ENCODE measurements around the gene SIGLEC11. TPM values are rescaled to one million over a fixed set of nuclear protein-coding genes. Genes with fewer than 3 reads are reported as not detected.

The SIGLEC11 gene
- total RNA-seq, 8 experiments from 2014 or later, result 0.09 to 0.13 (median 0.09) TPM; not detected in 5

- 88 to 100% (median 100%) methylated on average over 1 to 6 of the region's 6 CpGs; no CpG with 5 or more reads in 4 of the 10 experiments for WGBS, 10 experiments
- in situ Hi-C loops (cut with MboI; ENCODE audit: low pct_unique_long_range_greater_than_20kb in 2 of 9, low sequenced_read_pairs in 9 of 9, unreplicated experiment in 9 of 9), result no loop called here
- no peak for ATAC-seq (replicated peaks in 6 of 8)
- no peak overlapping the region for H3K27ac ChIP-seq
- peaks cover 0 to 5% of the 10 kb centered on the region in 2 donors for H3K4me1 ChIP-seq (replicated peaks in 1 of 2)
- no peak overlapping the region for H3K4me3 ChIP-seq
These were observed 45.7 kb downstream of the SIGLEC11 start for GRCh38 chr19:49915271-49915670.

- WGBS, 10 experiments, result 60 to 100% (median 100%) methylated on average over 1 to 5 of the region's 10 CpGs; no CpG with 5 or more reads in 1 of the 10 experiments
- no peak for ATAC-seq (replicated peaks in 6 of 8)
- no peak overlapping the region for H3K27ac ChIP-seq
These were observed 47.3 kb downstream of the SIGLEC11 start for GRCh38 chr19:49913720-49914119.

GRCh38 chr19:49912965-49913685 lies 47.8 kb downstream of the SIGLEC11 start:
- no peak overlapping the region for H3K4me3 ChIP-seq
- WGBS, 10 experiments, result 80 to 100% (median 92%) methylated on average over 1 to 13 of the region's 21 CpGs; no CpG with 5 or more reads in 3 of the 10 experiments
- H3K4me1 ChIP-seq (replicated peaks in 1 of 2), result peaks cover 0 to 5% of the 10 kb centered on the region in 2 donors
- in situ Hi-C loops (cut with MboI; ENCODE audit: low pct_unique_long_range_greater_than_20kb in 2 of 9, low sequenced_read_pairs in 9 of 9, unreplicated experiment in 9 of 9), result no loop called here
- ATAC-seq (replicated peaks in 6 of 8), result peak in 4 of 8 experiments; percentile 20 to 75 (median 42)
- no peak overlapping the region for H3K27ac ChIP-seq

More at GRCh38 chr19:49913720-49914119, 47.3 kb downstream of the SIGLEC11 start:
- Histone ChIP-seq H3K4me3 (no peak overlapping the region), H3K4me1 (replicated peaks in 1 of 2) (peaks cover 0 to 5% of the 10 kb centered on the region in 2 donors)
- in situ Hi-C loops (cut with MboI; ENCODE audit: low pct_unique_long_range_greater_than_20kb in 2 of 9, low sequenced_read_pairs in 9 of 9, unreplicated experiment in 9 of 9), result no loop called here

GRCh38 chr19:49911381-49912145 lies 49.4 kb downstream of the SIGLEC11 start:
- H3K4me1 ChIP-seq (replicated peaks in 1 of 2), result peaks cover 0 to 5% of the 10 kb centered on the region in 2 donors
- 62 to 100% (median 73%) methylated on average over 1 to 8 of the region's 9 CpGs; no CpG with 5 or more reads in 4 of the 10 experiments for WGBS, 10 experiments
- ATAC-seq (replicated peaks in 6 of 8), result peak in 1 of 8 experiments; percentile 27
- in situ Hi-C loops (cut with MboI; ENCODE audit: low pct_unique_long_range_greater_than_20kb in 2 of 9, low sequenced_read_pairs in 9 of 9, unreplicated experiment in 9 of 9), result no loop called here
- peak overlapping the region in 1 of 2 donors; percentile 43 for H3K27ac ChIP-seq
- H3K4me3 ChIP-seq, result no peak overlapping the region

GRCh38 chr19:49910179-49910578 lies 50.8 kb downstream of the SIGLEC11 start:
- no peak overlapping the region for H3K27ac ChIP-seq

GRCh38 chr19:49908480-49909420 lies 52.2 kb downstream of the SIGLEC11 start:
- no peak for ATAC-seq (replicated peaks in 6 of 8)
- WGBS, 10 experiments, result 80 to 96% (median 93%) methylated on average over 1 to 20 of the region's 37 CpGs; no CpG with 5 or more reads in 7 of the 10 experiments
- Histone ChIP-seq H3K4me3 (no peak overlapping the region), H3K4me1 (replicated peaks in 1 of 2) (peaks cover 0 to 5% of the 10 kb centered on the region in 2 donors), H3K27ac (no peak overlapping the region)
- in situ Hi-C loops (cut with MboI; ENCODE audit: low pct_unique_long_range_greater_than_20kb in 2 of 9, low sequenced_read_pairs in 9 of 9, unreplicated experiment in 9 of 9), result no loop called here

More at GRCh38 chr19:49910179-49910578, 50.8 kb downstream of the SIGLEC11 start:
- 93 to 100% (median 100%) methylated on average over 1 to 2 of the region's 5 CpGs; no CpG with 5 or more reads in 7 of the 10 experiments for WGBS, 10 experiments
- Histone ChIP-seq H3K4me3 (no peak overlapping the region), H3K4me1 (replicated peaks in 1 of 2) (peaks cover 0 to 5% of the 10 kb centered on the region in 2 donors)
- no peak for ATAC-seq (replicated peaks in 6 of 8)
- in situ Hi-C loops (cut with MboI; ENCODE audit: low pct_unique_long_range_greater_than_20kb in 2 of 9, low sequenced_read_pairs in 9 of 9, unreplicated experiment in 9 of 9), result no loop called here

- no peak for ATAC-seq (replicated peaks in 6 of 8)
- in situ Hi-C loops (cut with MboI; ENCODE audit: low pct_unique_long_range_greater_than_20kb in 2 of 9, low sequenced_read_pairs in 9 of 9, unreplicated experiment in 9 of 9), result no loop called here
- H3K4me1 ChIP-seq (replicated peaks in 1 of 2), result peaks cover 0 to 5% of the 10 kb centered on the region in 2 donors
- no peak overlapping the region for H3K27ac ChIP-seq
- no peak overlapping the region for H3K4me3 ChIP-seq
- 84 to 100% (median 95%) methylated on average over 1 to 11 of the region's 23 CpGs; no CpG with 5 or more reads in 1 of the 10 experiments for WGBS, 10 experiments
These were observed 53.1 kb downstream of the SIGLEC11 start for GRCh38 chr19:49907745-49908446.

GRCh38 chr19:49906879-49907564 lies 54.0 kb downstream of the SIGLEC11 start:
- ATAC-seq (replicated peaks in 6 of 8), result peak in 3 of 8 experiments; percentile 19 to 34 (median 34)
- H3K4me3 ChIP-seq, result no peak overlapping the region
- WGBS, 10 experiments, result 0 to 92% (median 68%) methylated on average over 1 to 11 of the region's 16 CpGs; no CpG with 5 or more reads in 1 of the 10 experiments
- no peak overlapping the region for H3K27ac ChIP-seq
- in situ Hi-C loops (cut with MboI; ENCODE audit: low pct_unique_long_range_greater_than_20kb in 2 of 9, low sequenced_read_pairs in 9 of 9, unreplicated experiment in 9 of 9), result no loop called here
- H3K4me1 ChIP-seq (replicated peaks in 1 of 2), result peaks cover 0 to 5% of the 10 kb centered on the region in 2 donors

GRCh38 chr19:49904136-49904535 lies 56.8 kb downstream of the SIGLEC11 start:
- H3K4me1 ChIP-seq (replicated peaks in 1 of 2), result no peaks in the 10 kb centered on the region
- WGBS, 10 experiments, result 82 to 93% (median 90%) methylated on average over 3 to 5 of the region's 6 CpGs; no CpG with 5 or more reads in 6 of the 10 experiments
- in situ Hi-C loops (cut with MboI; ENCODE audit: low pct_unique_long_range_greater_than_20kb in 2 of 9, low sequenced_read_pairs in 9 of 9, unreplicated experiment in 9 of 9), result no loop called here
- no peak overlapping the region for H3K27ac ChIP-seq
- ATAC-seq (replicated peaks in 6 of 8), result no peak
- no peak overlapping the region for H3K4me3 ChIP-seq
